Neural progenitor cell (in vitro differentiated cells): Measurements from ENCODE around the gene ERGIC3.

Experiments
- CTCF ChIP-seq: fragments of 200-600 bp; sonication (generic); IDR thresholded peaks from 2 replicates; pipeline ENCODE4 v1.5.1; 2017; ENCODE audit warnings: antibody characterized with exemption, mild to moderate bottlenecking
- EZH2phosphoT487 ChIP-seq: fragments of 200-600 bp; sonication (generic); IDR thresholded peaks from 2 replicates; pipeline ENCODE4 v1.6.1; 2017; ENCODE audit warnings: antibody characterized with exemption

DNA sequence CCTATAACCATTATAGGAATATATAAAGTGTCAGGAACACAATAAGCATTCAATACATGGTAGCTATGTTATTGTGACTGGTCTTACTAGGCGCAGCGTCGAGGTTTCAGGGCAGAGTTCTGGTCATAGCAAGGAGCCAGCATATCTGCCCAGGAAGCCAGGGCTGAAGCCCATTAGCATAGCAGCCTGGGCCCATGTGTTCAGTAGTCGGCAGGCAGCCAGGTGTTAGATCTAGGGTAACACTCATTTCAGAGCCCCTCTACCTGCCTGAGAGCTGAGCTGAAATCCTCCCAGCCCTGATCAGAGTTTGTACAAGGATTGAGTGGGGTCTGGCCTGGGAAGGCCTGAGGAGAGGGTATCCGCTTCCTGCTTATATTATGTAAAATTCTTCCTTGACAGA, 44.6 kb upstream of the ERGIC3 start:
- no peak for TF ChIP-seq CTCF
- no peak for TF ChIP-seq EZH2phosphoT487
